Measurements from ENCODE around the gene ZNF480.

ZNF480 gene

GRCh38 chr19:52270266-52270885 is 26.6 kb upstream of the ZNF480 start:
- Histone ChIP-seq H3K4me3 (ENCODE audit: low read depth, low read length) (peak overlapping the region; percentile 95), H3K36me3 (replicated peaks) (no peaks in the 10 kb centered on the region), H3K27me3 (replicated peaks) (no peaks in the 10 kb centered on the region), H3K27ac (peak overlapping the region; percentile 91)
- TF ChIP-seq CTCF (IDR thresholded peaks at IDR 0.05; ENCODE audit: low read depth, low read length, missing control alignments) = no peak
- no peak for DNase-seq
- in situ Hi-C loops (cut with HindIII; ENCODE audit: low pct_ligation_motif_present, low sequenced_read_pairs) = no loop called here

- Histone ChIP-seq H3K36me3 (replicated peaks) (no peaks in the 10 kb centered on the region), H3K27me3 (replicated peaks) (no peaks in the 10 kb centered on the region), H3K4me3 (ENCODE audit: low read depth, low read length) (no peak overlapping the region), H3K27ac (no peak overlapping the region)
- TF ChIP-seq CTCF (IDR thresholded peaks at IDR 0.05; ENCODE audit: low read depth, low read length, missing control alignments) = no peak
- in situ Hi-C loops (cut with HindIII; ENCODE audit: low pct_ligation_motif_present, low sequenced_read_pairs) = no loop called here
- no peak for DNase-seq
Observed at GRCh38 chr19:52273301-52273700, 23.7 kb upstream of the ZNF480 start.

- no peak for DNase-seq
- no peak for TF ChIP-seq CTCF (IDR thresholded peaks at IDR 0.05; ENCODE audit: low read depth, low read length, missing control alignments)
- no peak overlapping the region for H3K27ac ChIP-seq
- in situ Hi-C loops (cut with HindIII; ENCODE audit: low pct_ligation_motif_present, low sequenced_read_pairs) = no loop called here
- no peaks in the 10 kb centered on the region for H3K36me3 ChIP-seq (replicated peaks)
- H3K27me3 ChIP-seq (replicated peaks) = no peaks in the 10 kb centered on the region
- H3K4me3 ChIP-seq (ENCODE audit: low read depth, low read length) = no peak overlapping the region
Observed at GRCh38 chr19:52274191-52274590, 22.8 kb upstream of the ZNF480 start.

- TF ChIP-seq CTCF (IDR thresholded peaks at IDR 0.05; ENCODE audit: low read depth, low read length, missing control alignments) = no peak
- H3K27me3 ChIP-seq (replicated peaks) = no peaks in the 10 kb centered on the region
- no peak for DNase-seq
- no peaks in the 10 kb centered on the region for H3K36me3 ChIP-seq (replicated peaks)
- H3K27ac ChIP-seq = no peak overlapping the region
- in situ Hi-C loops (cut with HindIII; ENCODE audit: low pct_ligation_motif_present, low sequenced_read_pairs) = no loop called here
- H3K4me3 ChIP-seq (ENCODE audit: low read depth, low read length) = no peak overlapping the region
Observed at GRCh38 chr19:52275988-52276387, 21.0 kb upstream of the ZNF480 start.

GRCh38 chr19:52277471-52277870 is 19.5 kb upstream of the ZNF480 start:
- in situ Hi-C loops (cut with HindIII; ENCODE audit: low pct_ligation_motif_present, low sequenced_read_pairs) = no loop called here
- DNase-seq = no peak
- H3K36me3 ChIP-seq (replicated peaks) = peaks cover 2% of the 10 kb centered on the region

More at GRCh38 chr19:52277471-52277870, 19.5 kb upstream of the ZNF480 start:
- Histone ChIP-seq H3K27ac (no peak overlapping the region), H3K4me3 (ENCODE audit: low read depth, low read length) (no peak overlapping the region), H3K27me3 (replicated peaks) (no peaks in the 10 kb centered on the region)
- no peak for TF ChIP-seq CTCF (IDR thresholded peaks at IDR 0.05; ENCODE audit: low read depth, low read length, missing control alignments)

Measured in brain microvascular endothelial cell (primary cell).